Panc1 (cell line): Measurements from ENCODE around the gene FAM98C. TPM values are rescaled to one million over a fixed set of nuclear protein-coding genes. Genes with fewer than 3 reads are reported as not detected.

Source experiments
- ATAC-seq: fragments of 200-7000 bp; cut with Tn5 transposase; 2 replicates; pipeline ENCODE4 v1.9.1; 2020; ENCODE audit warnings: mild to moderate bottlenecking, moderate library complexity
- BruUV-seq: library from RNA; stranded (reverse); fragments of 400-500 nt; replicated peaks from 2 replicates; lab custom pipeline; 2021; lab: Mats Ljungman, UMichigan
- CTCF ChIA-PET: fragments of 300-600 bp; sonication (Branson Sonifier 250); formaldehyde crosslinking; loops from one replicate; lab custom pipeline; 2022; ENCODE audit warnings: antibody characterized with exemption; lab: Charles Lee
- POLR2A ChIA-PET: fragments of 300-600 bp; sonication (Branson Sonifier 250); formaldehyde crosslinking; loops from one replicate; lab custom pipeline; 2022; ENCODE audit warnings: antibody characterized with exemption; lab: Charles Lee
- DNase-seq: peaks from one replicate; pipeline ENCODE4 v3.0.0-alpha.2; 2010; ENCODE audit warnings: low read depth, low spot score
- H3K27ac ChIP-seq: 2 replicates; pipeline ENCODE4 v1.5.1; 2011; ENCODE audit warnings: mild to moderate bottlenecking, low read length, inconsistent platforms
- H3K27me3 ChIP-seq: fragments of 200-500 bp; sonication (Bioruptor generic); 2 replicates; pipeline ENCODE4 v1.6.0; 2014; ENCODE audit warnings: low read length, inconsistent platforms; ENCODE audit not compliant: control insufficient read depth, insufficient read depth
- H3K36me3 ChIP-seq: fragments of 200-500 bp; sonication (Bioruptor generic); 2 replicates; pipeline ENCODE4 v1.5.1; 2014; ENCODE audit warnings: inconsistent platforms, mild to moderate bottlenecking, low read length, moderate library complexity; ENCODE audit not compliant: control insufficient read depth, insufficient read depth
- H3K4me1 ChIP-seq: 2 replicates; pipeline ENCODE4 v1.5.1; 2011; ENCODE audit warnings: inconsistent platforms, mild to moderate bottlenecking, low read length, moderate library complexity; ENCODE audit not compliant: control insufficient read depth, insufficient read depth
- H3K4me3 ChIP-seq, 2 experiments: 2 replicates each; pipeline ENCODE4 v1.5.1; 2011 to 2012; ENCODE audit warnings: low read depth in 2 of 2, low read length in 2 of 2, mild to moderate bottlenecking in 2 of 2, inconsistent platforms in 1 of 2, moderate library complexity in 1 of 2
- H3K9me3 ChIP-seq: fragments of 200-500 bp; sonication (Bioruptor generic); 2 replicates; pipeline ENCODE4 v1.5.1; 2014; ENCODE audit warnings: low read depth, mild to moderate bottlenecking, inconsistent platforms, low read length, moderate library complexity; ENCODE audit not compliant: control insufficient read depth, insufficient read depth
- POLR2AphosphoS5 ChIP-seq: IDR thresholded peaks from 2 replicates; pipeline ENCODE4 v1.6.1; 2012; ENCODE audit warnings: mild to moderate bottlenecking, low read depth, low read length, moderate library complexity
- SIN3A ChIP-seq: IDR thresholded peaks from 2 replicates; pipeline ENCODE4 v1.6.1; 2012; ENCODE audit warnings: low read depth, mild to moderate bottlenecking, low read length, moderate library complexity, borderline replicate concordance; ENCODE audit not compliant: insufficient read depth
- TCF7L2 ChIP-seq: IDR thresholded peaks from 2 replicates; pipeline ENCODE4 v1.6.1; 2011; ENCODE audit warnings: mild to moderate bottlenecking, low read depth, low read length, inconsistent platforms
- in situ Hi-C: cut with HindIII; loops from 2 replicates; pipeline ENCODE4 v1.10.0; 2016; ENCODE audit warnings: low sequenced_read_pairs, low pct_unique_long_range_greater_than_20kb
- intact Hi-C: fragments of 100-400 bp; cut with micrococcal nuclease; formaldehyde crosslinking; loops from one replicate; pipeline ENCODE4 v1.10.0; 2022; ENCODE audit not compliant: unreplicated experiment
- total RNA-seq: library from RNA; stranded (reverse); gene quantifications from one replicate; pipeline ENCODE4 v1.2.1, GENCODE V29; 2021; ENCODE audit not compliant: unreplicated experiment
- TF ChIP-seq, protein P1 (sequence below): fragments of 450-650 bp; IDR thresholded peaks from 2 replicates; pipeline ENCODE4 v1.5.1; 2017; ENCODE audit warnings: mild to moderate bottlenecking
- TF ChIP-seq, protein P2 (sequence below), 2 experiments: IDR thresholded peaks; 2 replicates each; pipeline ENCODE4 v1.6.1; 2011 to 2012; ENCODE audit warnings: low read depth in 2 of 2, control low read depth in 1 of 2, low read length in 1 of 2, mild to moderate bottlenecking in 1 of 2, moderate library complexity in 1 of 2; ENCODE audit not compliant: insufficient read depth in 1 of 2

The FAM98C gene
- total RNA-seq, 1 experiment from 2014 or later = 24.7 TPM

DNA sequence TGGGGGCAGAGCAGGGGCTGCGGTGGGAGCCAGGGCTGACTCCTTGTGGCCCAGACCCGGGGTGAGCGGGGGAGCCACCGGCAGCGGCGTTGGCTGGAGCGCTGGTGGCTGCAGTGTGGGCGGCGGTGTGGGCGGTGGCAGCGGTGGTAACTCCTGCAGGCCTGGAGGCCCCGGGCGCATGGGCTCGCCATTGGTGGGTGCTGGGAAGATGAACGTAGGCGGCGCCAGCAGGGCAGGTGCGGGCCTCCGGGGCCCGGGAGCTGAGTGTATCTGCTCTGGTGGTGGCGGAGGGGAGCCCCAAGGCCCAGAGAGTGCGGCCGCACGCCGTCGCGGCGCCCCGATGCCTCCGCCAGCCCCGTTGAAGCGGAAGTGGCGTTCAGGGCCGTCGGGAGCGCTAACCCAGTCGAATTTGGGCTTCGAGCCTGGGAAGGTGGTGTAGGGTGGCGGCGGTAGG lies 17.1 kb upstream of the FAM98C start:
- intact Hi-C loops = no loop called here
- in situ Hi-C loops = no loop called here
- POLR2A ChIA-PET = no interaction called here

DNA sequence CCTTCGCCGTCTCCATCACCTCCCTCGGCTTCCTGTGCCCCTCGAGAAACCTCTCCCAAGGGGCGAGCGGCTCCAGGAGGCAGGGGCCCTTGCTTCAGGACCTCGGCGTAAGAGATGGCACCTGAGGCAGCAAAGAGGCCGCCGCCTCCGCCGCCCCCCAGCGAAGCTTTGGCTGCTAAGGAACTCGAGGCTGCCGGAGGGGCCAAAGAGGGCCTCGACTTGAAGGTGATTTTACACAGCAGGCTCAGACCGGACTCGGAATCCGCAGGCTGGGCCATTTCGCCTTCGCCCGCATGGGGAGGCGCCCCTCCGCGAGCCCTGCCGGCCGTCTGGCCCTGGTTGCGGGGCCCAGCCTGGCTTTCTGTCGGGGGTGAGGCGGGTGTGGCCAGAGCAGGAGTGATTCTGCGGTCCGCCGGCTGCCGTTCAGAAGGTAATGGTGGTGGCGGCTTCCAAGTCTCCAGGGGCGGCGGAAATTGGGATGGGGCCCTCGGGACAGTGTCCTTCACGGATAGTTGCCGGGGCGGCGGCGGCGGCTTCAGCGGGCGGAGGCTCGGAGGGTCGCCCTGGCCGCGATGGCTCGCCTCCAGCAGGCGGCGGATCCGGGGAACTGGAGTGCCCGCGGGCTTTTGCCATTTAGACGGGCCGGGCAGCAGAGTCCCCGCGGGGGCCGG lies 16.5 kb upstream of the FAM98C start:
- no peak for ATAC-seq
- intact Hi-C loops (no loop called here), in situ Hi-C loops (no loop called here)
- H3K4me1 ChIP-seq = peaks cover 10% of the 10 kb centered on the region
- CTCF ChIA-PET = no interaction called here
- POLR2A ChIA-PET = no interaction called here
- H3K9me3 ChIP-seq = no peaks in the 10 kb centered on the region
- TF ChIP-seq, protein P1, sequence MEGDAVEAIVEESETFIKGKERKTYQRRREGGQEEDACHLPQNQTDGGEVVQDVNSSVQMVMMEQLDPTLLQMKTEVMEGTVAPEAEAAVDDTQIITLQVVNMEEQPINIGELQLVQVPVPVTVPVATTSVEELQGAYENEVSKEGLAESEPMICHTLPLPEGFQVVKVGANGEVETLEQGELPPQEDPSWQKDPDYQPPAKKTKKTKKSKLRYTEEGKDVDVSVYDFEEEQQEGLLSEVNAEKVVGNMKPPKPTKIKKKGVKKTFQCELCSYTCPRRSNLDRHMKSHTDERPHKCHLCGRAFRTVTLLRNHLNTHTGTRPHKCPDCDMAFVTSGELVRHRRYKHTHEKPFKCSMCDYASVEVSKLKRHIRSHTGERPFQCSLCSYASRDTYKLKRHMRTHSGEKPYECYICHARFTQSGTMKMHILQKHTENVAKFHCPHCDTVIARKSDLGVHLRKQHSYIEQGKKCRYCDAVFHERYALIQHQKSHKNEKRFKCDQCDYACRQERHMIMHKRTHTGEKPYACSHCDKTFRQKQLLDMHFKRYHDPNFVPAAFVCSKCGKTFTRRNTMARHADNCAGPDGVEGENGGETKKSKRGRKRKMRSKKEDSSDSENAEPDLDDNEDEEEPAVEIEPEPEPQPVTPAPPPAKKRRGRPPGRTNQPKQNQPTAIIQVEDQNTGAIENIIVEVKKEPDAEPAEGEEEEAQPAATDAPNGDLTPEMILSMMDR = no peak
- TF ChIP-seq SIN3A (no peak), POLR2AphosphoS5 (no peak), TCF7L2 (no peak)
- TF ChIP-seq, protein P2, sequence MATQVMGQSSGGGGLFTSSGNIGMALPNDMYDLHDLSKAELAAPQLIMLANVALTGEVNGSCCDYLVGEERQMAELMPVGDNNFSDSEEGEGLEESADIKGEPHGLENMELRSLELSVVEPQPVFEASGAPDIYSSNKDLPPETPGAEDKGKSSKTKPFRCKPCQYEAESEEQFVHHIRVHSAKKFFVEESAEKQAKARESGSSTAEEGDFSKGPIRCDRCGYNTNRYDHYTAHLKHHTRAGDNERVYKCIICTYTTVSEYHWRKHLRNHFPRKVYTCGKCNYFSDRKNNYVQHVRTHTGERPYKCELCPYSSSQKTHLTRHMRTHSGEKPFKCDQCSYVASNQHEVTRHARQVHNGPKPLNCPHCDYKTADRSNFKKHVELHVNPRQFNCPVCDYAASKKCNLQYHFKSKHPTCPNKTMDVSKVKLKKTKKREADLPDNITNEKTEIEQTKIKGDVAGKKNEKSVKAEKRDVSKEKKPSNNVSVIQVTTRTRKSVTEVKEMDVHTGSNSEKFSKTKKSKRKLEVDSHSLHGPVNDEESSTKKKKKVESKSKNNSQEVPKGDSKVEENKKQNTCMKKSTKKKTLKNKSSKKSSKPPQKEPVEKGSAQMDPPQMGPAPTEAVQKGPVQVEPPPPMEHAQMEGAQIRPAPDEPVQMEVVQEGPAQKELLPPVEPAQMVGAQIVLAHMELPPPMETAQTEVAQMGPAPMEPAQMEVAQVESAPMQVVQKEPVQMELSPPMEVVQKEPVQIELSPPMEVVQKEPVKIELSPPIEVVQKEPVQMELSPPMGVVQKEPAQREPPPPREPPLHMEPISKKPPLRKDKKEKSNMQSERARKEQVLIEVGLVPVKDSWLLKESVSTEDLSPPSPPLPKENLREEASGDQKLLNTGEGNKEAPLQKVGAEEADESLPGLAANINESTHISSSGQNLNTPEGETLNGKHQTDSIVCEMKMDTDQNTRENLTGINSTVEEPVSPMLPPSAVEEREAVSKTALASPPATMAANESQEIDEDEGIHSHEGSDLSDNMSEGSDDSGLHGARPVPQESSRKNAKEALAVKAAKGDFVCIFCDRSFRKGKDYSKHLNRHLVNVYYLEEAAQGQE (IDR thresholded peaks at IDR 0.05; ENCODE audit: insufficient read depth in 1 of 2, low read depth in 2 of 2, low read length in 1 of 2) = no peak
- H3K36me3 ChIP-seq = peaks cover 9% of the 10 kb centered on the region
- no peak for DNase-seq
- no peaks in the 10 kb centered on the region for H3K27me3 ChIP-seq
- H3K27ac ChIP-seq = no peak overlapping the region
- H3K4me3 ChIP-seq = no peak overlapping the region
- no TSS peak for BruUV-seq

More for the DNA sequence above, 17.1 kb upstream of the FAM98C start:
- Histone ChIP-seq H3K36me3 (peaks cover 12% of the 10 kb centered on the region), H3K4me3 (no peak overlapping the region), H3K27me3 (no peaks in the 10 kb centered on the region), H3K27ac (no peak overlapping the region), H3K9me3 (no peaks in the 10 kb centered on the region), H3K4me1 (peaks cover 10% of the 10 kb centered on the region)
- no peak for DNase-seq
- TF ChIP-seq POLR2AphosphoS5 (no peak), SIN3A (no peak), TCF7L2 (no peak)
- TF ChIP-seq, protein P1 = no peak
- TF ChIP-seq, protein P2 (IDR thresholded peaks at IDR 0.05; ENCODE audit: insufficient read depth in 1 of 2, low read depth in 2 of 2, low read length in 1 of 2) = no peak
- no peak for ATAC-seq
- CTCF ChIA-PET = no interaction called here
- no TSS peak for BruUV-seq
